GM12878 (cell line): Measurements from ENCODE around the gene ADAMTS17.

Experiments used
- ASH2L ChIP-seq: fragments of 300-600, 200-600 bp; sonication (generic); IDR thresholded peaks from 2 replicates; pipeline ENCODE4 v1.6.1; 2017; ENCODE audit warnings: low read depth, mild to moderate bottlenecking, borderline replicate concordance
- EZH2 ChIP-seq: IDR thresholded peaks from 2 replicates; pipeline ENCODE4 v1.6.1; 2012; ENCODE audit warnings: low read depth, mild to moderate bottlenecking, control low read depth, inconsistent platforms, low read length, borderline replicate concordance; ENCODE audit not compliant: control insufficient read depth
- FOS ChIP-seq: IDR thresholded peaks from 3 replicates; pipeline ENCODE4 v1.6.1; 2011; ENCODE audit warnings: borderline replicate concordance; ENCODE audit not compliant: insufficient read length; ENCODE audit errors: extremely low read depth
- FOXM1 ChIP-seq: IDR thresholded peaks from 2 replicates; pipeline ENCODE4 v1.6.1; 2012; ENCODE audit warnings: low read depth, mild to moderate bottlenecking, inconsistent platforms, low read length, moderate library complexity
- POLR2A ChIP-seq: IDR thresholded peaks from 2 replicates; pipeline ENCODE4 v1.6.1; 2011; ENCODE audit warnings: low read depth, mild to moderate bottlenecking, low read length
- TCF3 ChIP-seq: IDR thresholded peaks from 2 replicates; pipeline ENCODE4 v1.6.1; 2012; ENCODE audit warnings: low read depth, mild to moderate bottlenecking, low read length, borderline replicate concordance; ENCODE audit not compliant: insufficient read depth

GRCh38 chr15:100016632-100017031 is 325.1 kb downstream of the ADAMTS17 start:
- TF ChIP-seq FOS (no peak), POLR2A (no peak), FOXM1 (no peak), EZH2 (no peak), TCF3 (no peak), ASH2L (no peak)
